Lower lobe of right lung (tissue), 2 donors: Measurements from ENCODE around the gene MGAT5B. TPM values are rescaled to one million over a fixed set of nuclear protein-coding genes. Genes with fewer than 3 reads are reported as not detected.

Experiments
- ATAC-seq, 2 donors: fragments of 200-7000 bp; cut with Tn5 transposase; one replicate each; pipeline ENCODE4 v1.9.1; 2020 to 2022; ENCODE audit warnings: mild to moderate bottlenecking in 2 of 2, moderate library complexity in 2 of 2
- DNase-seq: peaks from one replicate; pipeline ENCODE4 v3.0.0-alpha.2; 2020
- H3K27ac ChIP-seq: fragments of 200-600 bp; one replicate; pipeline ENCODE4 v1.8.0; 2022
- H3K27me3 ChIP-seq: fragments of 200-600 bp; one replicate; pipeline ENCODE4 v1.8.0; 2022; ENCODE audit warnings: low read depth
- H3K36me3 ChIP-seq: fragments of 200-600 bp; one replicate; pipeline ENCODE4 v1.8.0; 2022; ENCODE audit warnings: mild to moderate bottlenecking
- H3K4me1 ChIP-seq: fragments of 200-600 bp; one replicate; pipeline ENCODE4 v1.8.0; 2022
- H3K4me3 ChIP-seq: fragments of 200-600 bp; one replicate; pipeline ENCODE4 v1.8.0; 2022; ENCODE audit warnings: mild to moderate bottlenecking
- H3K9me3 ChIP-seq: fragments of 200-600 bp; one replicate; pipeline ENCODE4 v1.8.0; 2022
- CTCF ChIP-seq: fragments of 200-600 bp; IDR thresholded peaks from one replicate; pipeline ENCODE4 v1.8.0; 2022; ENCODE audit warnings: antibody characterized with exemption, mild to moderate bottlenecking
- intact Hi-C: fragments of 100-400 bp; cut with DNase I; formaldehyde crosslinking; loops from one replicate; pipeline ENCODE4 v1.11.0; 2022
- total RNA-seq: library from RNA; stranded (reverse); fragmentation: NEBNext Ultra II Directional; extraction: Animal tissue kit (Norgen Biotek cat#: 25700); gene quantifications from one replicate; pipeline ENCODE4 v1.2.1, GENCODE V29; 2021
- donor health status: DM: no; HTN: yes; CAD: no; lungs with severe emphysema.

Gene MGAT5B
- total RNA-seq, 1 donor from 2014 or later: 1.3 TPM

GRCh38 chr17:76880268-76880667, 12.1 kb downstream of the MGAT5B start:
- ATAC-seq (no peak), DNase-seq (no peak)
- no peaks in the 10 kb centered on the region for H3K36me3 ChIP-seq
- no peak overlapping the region for H3K4me3 ChIP-seq
- TF ChIP-seq CTCF: no peak
- no peaks in the 10 kb centered on the region for H3K4me1 ChIP-seq
- H3K27me3 ChIP-seq: peaks cover 14% of the 10 kb centered on the region
- intact Hi-C loops: no loop called here
- no peaks in the 10 kb centered on the region for H3K9me3 ChIP-seq
- H3K27ac ChIP-seq: no peak overlapping the region

- TF ChIP-seq CTCF: no peak
- no peak overlapping the region for H3K27ac ChIP-seq
- peaks cover 14% of the 10 kb centered on the region for H3K27me3 ChIP-seq
- ATAC-seq (no peak), DNase-seq (no peak)
- H3K36me3 ChIP-seq: no peaks in the 10 kb centered on the region
- no peaks in the 10 kb centered on the region for H3K4me1 ChIP-seq
- intact Hi-C loops: no loop called here
- no peak overlapping the region for H3K4me3 ChIP-seq
- no peaks in the 10 kb centered on the region for H3K9me3 ChIP-seq
Observed at GRCh38 chr17:76880971-76881370, 12.8 kb downstream of the MGAT5B start.

- TF ChIP-seq CTCF: no peak
Observed at GRCh38 chr17:76881408-76881807, 13.2 kb downstream of the MGAT5B start.

GRCh38 chr17:76881966-76882365, 13.8 kb downstream of the MGAT5B start:
- Histone ChIP-seq H3K27me3 (peaks cover 14% of the 10 kb centered on the region), H3K4me3 (no peak overlapping the region), H3K36me3 (no peaks in the 10 kb centered on the region), H3K27ac (no peak overlapping the region), H3K9me3 (no peaks in the 10 kb centered on the region), H3K4me1 (no peaks in the 10 kb centered on the region)
- TF ChIP-seq CTCF: no peak
- ATAC-seq: no peak
- DNase-seq: no peak
- intact Hi-C loops: no loop called here

More at GRCh38 chr17:76881408-76881807, 13.2 kb downstream of the MGAT5B start:
- intact Hi-C loops: no loop called here
- Histone ChIP-seq H3K4me3 (no peak overlapping the region), H3K27me3 (peaks cover 14% of the 10 kb centered on the region), H3K9me3 (no peaks in the 10 kb centered on the region), H3K36me3 (no peaks in the 10 kb centered on the region), H3K4me1 (no peaks in the 10 kb centered on the region), H3K27ac (no peak overlapping the region)
- ATAC-seq (no peak), DNase-seq (no peak)

- intact Hi-C loops: no loop called here
- no peak overlapping the region for H3K27ac ChIP-seq
- DNase-seq (no peak), ATAC-seq (no peak)
- H3K9me3 ChIP-seq: no peaks in the 10 kb centered on the region
- no peak for TF ChIP-seq CTCF
- peaks cover 10% of the 10 kb centered on the region for H3K27me3 ChIP-seq
- no peaks in the 10 kb centered on the region for H3K4me1 ChIP-seq
- H3K4me3 ChIP-seq: no peak overlapping the region
- H3K36me3 ChIP-seq: no peaks in the 10 kb centered on the region
Observed at GRCh38 chr17:76883744-76884525, 15.7 kb downstream of the MGAT5B start.
